ENCODE data around the gene P3H1. TPM values are rescaled to one million over a fixed set of nuclear protein-coding genes. Genes with fewer than 3 reads are reported as not detected.

Gene P3H1
- total RNA-seq, 1 donor from 2014 or later, result 26.5 TPM

DNA sequence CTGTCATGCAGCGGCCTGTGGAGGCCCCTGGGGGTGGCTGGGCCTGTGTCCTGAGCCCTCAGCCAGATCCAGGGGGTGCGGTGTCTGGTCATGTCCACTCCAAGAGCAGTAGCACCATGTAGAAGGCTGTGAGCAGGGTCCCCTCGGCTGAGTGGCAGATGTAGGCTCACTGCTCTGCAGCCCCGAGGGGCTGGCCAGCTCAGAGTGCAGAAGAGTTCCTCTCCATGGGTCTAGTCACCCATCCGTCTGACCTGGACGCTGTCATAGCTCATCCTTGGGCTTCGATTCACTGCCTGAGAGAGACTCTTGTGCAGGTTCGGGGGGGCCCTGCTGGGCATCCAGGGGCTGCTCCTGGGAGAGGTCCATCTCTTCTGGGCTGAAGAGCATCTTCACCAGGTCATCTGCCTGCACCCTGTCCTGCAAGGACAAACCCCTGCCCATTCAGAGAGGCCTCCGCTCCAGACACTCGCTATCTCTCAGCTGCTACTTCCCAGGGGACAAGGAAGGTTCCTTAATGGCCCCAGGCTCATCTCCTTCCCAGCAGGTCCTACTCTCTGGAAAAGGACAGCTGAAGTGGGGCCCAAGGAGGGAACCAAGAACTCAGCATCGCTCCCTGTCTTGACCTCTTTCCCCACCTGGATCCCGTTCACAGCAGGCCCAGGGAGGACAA is 20.3 kb downstream of the P3H1 start:
- DNase-seq (ENCODE audit: low spot score), result peak; percentile 37
- ATAC-seq, result no peak

DNA sequence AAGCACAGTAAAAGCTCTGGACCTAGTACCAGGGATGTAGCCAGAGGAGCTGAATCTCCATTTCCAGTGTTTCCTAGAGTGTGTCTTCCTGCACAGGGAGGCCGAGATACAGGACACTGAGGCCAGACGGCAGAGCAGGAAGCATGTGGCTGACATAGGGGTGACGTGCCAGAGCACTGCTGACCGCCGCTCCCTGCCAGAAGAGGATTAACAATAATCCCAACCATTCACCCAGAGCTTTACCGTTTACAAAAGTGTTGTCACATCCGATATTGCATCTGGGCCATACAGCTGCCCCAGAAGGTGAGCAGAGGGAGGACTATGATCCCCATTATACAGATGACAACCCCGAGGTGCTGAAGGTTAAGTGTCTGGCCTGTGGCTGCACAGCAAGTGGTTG is 21.0 kb downstream of the P3H1 start:
- DNase-seq (ENCODE audit: low spot score) (no peak), ATAC-seq (no peak)

DNA sequence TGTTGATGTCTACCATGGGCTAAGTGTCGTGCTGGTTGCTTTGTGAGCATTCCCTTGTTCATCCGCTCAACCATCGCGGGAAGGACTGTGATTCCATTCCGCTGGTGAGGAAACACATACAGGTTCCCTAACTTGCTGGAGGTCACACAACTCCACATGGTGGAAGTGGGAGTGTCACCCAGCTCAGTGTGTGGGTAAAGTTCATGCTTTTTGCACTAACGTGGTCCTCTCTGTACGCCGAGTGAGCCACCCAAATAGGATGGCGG is 22.7 kb downstream of the P3H1 start:
- DNase-seq (ENCODE audit: low spot score) (no peak), ATAC-seq (no peak)

- no peak for ATAC-seq
These were observed 23.3 kb downstream of the P3H1 start for GRCh38 chr1:42743317-42744147.

DNA sequence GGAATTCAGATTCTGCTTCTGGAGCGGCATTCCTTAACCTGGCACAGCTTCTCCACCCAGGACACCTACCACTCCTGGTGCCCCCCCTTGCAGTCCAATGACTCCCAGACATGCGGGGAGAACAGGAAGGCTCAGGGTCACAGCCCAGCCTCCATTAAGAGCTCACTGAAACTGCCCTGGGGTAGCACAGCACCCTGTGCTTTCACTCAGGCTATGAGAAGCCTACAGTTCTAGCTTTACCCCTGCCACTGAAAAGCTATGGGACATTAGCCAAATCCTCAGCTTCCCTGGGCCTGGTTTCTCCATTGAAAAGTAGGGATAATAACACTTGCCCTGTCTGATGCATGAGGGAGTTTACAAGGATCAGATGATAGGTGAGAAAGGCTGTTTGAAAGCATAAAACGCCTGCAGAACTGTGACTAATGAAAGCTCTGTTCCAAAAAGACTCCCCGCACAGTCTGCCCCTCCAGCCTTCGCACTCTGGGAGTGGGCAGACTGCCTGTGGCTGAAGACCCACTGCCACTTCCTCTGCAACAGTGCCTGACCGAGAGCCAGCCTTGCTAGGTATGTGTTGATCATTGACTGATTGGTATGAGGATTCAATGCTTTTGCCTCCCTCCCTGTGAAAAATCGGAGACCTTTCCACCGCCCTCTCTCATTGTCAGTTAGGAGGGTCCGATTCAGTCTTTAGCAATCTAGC is 24.1 kb downstream of the P3H1 start:
- ATAC-seq, result no peak

More at GRCh38 chr1:42743317-42744147, 23.3 kb downstream of the P3H1 start:
- DNase-seq (ENCODE audit: low spot score), result no peak

DNA sequence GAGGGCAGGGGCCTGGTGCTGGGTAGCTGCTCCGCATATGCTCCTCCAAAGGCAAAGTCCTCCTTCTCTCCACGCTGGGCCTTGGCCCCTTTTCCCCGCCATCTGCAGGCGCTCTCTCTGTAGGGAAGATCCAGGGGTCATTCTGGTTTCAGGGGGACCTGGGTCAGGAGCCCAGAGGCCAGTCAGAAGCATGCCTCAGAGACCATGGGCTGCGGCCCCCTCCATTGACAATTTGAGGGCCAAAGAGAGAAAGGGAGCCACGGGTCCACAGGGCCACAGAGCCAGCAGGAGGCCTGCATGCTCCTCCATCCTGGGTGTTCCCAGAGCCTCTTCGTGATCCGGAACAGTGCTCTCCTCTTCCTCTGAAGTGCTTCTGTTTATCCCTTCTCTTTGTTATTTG is 24.7 kb downstream of the P3H1 start:
- ATAC-seq (no peak), DNase-seq (ENCODE audit: low spot score) (no peak)

More for the DNA sequence above, 24.1 kb downstream of the P3H1 start:
- no peak for DNase-seq (ENCODE audit: low spot score)

GRCh38 chr1:42741706-42742105 is 25.1 kb downstream of the P3H1 start:
- ATAC-seq (no peak), DNase-seq (ENCODE audit: low spot score) (no peak)

DNA sequence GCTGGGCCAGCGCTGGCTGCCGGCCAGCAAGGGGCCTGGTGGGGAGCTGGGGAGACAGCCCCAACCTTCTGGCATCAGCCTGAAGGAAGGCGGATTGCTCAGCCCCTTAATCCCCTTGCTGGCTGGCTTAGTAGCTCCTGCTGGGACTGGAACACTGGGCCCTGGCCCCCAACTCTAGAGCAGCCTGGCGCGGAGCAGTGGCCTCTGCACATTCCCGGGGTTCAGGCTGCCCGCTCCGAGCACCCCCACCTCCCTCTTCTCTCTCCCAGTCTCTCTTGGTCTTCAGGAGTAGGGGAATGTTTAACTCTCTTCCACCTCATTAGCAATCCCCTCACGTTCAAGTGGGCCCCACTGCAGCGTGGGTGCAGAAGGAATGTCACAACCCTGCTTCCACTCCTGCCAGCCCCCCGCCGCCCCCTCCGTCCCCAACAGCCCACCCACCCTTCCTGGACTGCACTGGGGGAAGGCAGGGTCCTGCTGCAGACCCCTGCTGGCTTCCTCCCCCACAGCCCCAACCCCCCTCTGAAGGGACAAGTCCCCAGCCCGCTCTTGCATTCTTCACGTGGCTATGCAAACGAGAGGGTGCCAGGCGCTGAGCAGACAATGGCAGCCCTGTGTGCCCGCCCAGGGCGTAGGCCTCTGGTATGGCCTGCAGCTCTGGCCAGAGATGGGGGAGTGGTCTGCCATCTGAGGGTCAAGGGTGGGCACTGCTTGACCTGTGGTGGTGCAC is 25.8 kb downstream of the P3H1 start:
- DNase-seq (ENCODE audit: low spot score) (no peak), ATAC-seq (no peak)

- no peak for DNase-seq (ENCODE audit: low spot score)
- ATAC-seq, result peak; percentile 51
These were observed 26.8 kb downstream of the P3H1 start, which contains the start of gene CLDN19 for GRCh38 chr1:42739753-42740700. CLDN19 (minus strand) TSS chr1:42740236; CDS start chr1:42740063, 173 bp downstream.

DNA sequence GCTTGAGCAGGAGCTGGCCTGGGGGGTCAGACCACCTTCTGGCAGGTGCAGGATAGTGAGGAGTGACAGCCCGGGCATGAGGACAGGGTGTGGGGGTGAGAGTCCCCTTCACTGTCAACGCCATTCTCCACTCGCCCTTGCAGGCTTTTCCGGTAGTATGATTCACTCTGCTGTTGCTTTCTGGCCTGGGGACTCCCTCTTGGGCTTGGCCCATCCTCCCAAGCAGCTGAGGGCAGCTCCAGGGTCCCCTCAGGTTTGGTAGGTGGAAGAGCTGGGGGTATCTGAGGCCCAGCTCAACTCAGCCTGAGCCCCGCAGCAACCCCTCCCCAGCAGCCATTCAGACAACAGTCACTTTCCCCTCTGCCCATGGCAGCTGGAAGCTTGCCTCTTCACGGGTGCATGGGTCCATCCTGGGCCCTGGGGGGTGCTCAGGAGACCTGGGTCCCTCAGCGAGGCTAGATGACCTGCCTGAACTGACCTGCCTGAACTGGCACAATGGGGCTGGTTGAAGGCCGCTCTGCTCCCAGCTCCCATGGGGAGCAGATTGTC is 28.1 kb downstream of the P3H1 start:
- DNase-seq (ENCODE audit: low spot score), result no peak

GRCh38 chr1:42737986-42738677 is 28.7 kb downstream of the P3H1 start:
- DNase-seq (ENCODE audit: low spot score) (no peak), ATAC-seq (no peak)

More for the DNA sequence above, 28.1 kb downstream of the P3H1 start:
- no peak for ATAC-seq

- peak; percentile 66 for DNase-seq (ENCODE audit: low spot score)
- ATAC-seq, result peak; percentile 68
These were observed 29.6 kb downstream of the P3H1 start for GRCh38 chr1:42737257-42737656.

- ATAC-seq, result no peak
- no peak for DNase-seq (ENCODE audit: low spot score)
These were observed 30.1 kb downstream of the P3H1 start for GRCh38 chr1:42736571-42737200.

DNA sequence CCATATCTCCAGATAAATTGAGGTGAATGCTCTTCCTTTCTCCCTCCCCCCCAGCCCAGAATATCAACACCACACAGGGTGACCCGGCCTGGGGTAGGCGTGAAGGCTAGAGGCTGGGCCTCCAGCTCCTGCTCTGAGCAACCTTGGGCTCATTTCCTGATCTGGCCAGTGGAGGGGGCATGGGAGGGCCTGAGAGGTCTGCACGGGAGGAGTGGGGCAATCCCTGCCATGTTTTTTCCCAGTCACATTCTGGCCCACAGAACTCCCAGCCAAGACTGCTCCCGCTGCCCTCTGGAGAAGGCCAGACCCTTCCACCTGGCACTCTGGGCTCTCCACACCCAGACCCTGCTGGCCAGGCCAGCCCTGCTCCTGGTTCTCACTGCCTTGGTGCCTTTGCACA is 30.7 kb downstream of the P3H1 start:
- ATAC-seq (peak; percentile 14), DNase-seq (ENCODE audit: low spot score) (no peak)

- ATAC-seq (no peak), DNase-seq (ENCODE audit: low spot score) (no peak)
These were observed 31.2 kb downstream of the P3H1 start for GRCh38 chr1:42735477-42736105.

DNA sequence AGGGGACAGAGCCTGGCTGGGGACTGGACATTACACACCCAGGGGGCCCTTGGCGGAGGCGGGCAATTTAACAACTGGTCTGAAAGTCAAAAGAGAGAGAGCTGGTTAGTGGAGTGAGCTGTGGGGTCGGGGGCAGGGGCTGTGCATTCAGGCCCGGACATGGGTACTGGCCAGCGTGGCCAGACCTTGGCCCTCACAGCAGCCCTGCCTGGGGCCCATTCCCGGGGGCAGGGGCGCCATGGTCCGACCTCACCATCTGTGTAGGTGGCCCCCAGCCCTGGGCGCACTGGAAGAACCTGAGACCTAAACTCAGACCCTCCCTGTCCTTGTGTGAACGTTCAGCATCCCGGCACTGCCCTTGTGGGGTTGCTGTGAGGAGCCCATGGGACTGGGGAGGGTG is 31.8 kb downstream of the P3H1 start:
- no peak for ATAC-seq
- DNase-seq (ENCODE audit: low spot score), result peak; percentile 27

DNA sequence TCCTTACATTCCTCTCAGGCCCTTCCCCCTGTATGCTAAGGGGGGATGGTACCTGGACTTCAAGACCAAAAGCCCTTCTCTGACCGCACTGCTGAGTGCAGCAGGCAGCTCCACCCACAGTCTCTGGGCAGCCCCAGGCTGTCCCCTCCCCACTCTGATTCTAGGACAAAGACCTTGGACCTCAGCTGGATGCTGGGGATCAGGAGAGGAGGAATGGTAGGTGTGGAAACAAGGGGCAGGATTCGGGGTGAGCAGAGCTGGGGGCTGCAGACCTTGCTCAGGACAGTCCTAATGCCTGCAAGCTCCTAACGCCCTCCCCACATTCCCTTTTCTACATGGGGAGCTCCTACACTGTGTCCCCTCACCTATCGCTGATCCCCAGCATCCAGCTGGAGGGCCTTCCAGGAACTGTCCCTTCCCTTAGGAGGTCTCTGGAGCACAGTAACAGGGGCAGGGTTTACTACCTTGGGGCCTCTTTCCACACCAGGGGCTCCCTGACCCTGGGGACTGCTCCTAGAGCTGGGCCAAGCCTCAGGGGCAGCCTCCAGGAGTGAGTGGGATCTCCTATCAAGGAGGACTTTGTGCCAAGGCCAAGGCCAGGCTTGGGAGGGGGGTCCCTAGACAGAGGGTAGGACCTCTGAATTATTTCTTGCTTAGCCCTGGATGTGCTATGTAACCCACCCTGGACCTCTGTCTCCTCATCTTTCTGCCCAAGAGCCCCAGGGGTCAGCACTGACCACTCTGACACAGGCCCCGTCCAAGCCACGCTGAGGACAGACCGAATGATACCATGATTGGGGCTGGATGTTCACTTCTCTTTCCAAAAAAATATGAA is 32.4 kb downstream of the P3H1 start:
- peak; percentile 22 for DNase-seq (ENCODE audit: low spot score)
- ATAC-seq, result no peak

Data from left lobe of liver (tissue), 2 donors.